Measurements from ENCODE around the gene C10orf53.
"Not testable (repeated sequence)": the region's sequence is repeated elsewhere in the genome, so short reads cannot be mapped to it uniquely, and the experiment has no call there.

The C10orf53 gene

DNA sequence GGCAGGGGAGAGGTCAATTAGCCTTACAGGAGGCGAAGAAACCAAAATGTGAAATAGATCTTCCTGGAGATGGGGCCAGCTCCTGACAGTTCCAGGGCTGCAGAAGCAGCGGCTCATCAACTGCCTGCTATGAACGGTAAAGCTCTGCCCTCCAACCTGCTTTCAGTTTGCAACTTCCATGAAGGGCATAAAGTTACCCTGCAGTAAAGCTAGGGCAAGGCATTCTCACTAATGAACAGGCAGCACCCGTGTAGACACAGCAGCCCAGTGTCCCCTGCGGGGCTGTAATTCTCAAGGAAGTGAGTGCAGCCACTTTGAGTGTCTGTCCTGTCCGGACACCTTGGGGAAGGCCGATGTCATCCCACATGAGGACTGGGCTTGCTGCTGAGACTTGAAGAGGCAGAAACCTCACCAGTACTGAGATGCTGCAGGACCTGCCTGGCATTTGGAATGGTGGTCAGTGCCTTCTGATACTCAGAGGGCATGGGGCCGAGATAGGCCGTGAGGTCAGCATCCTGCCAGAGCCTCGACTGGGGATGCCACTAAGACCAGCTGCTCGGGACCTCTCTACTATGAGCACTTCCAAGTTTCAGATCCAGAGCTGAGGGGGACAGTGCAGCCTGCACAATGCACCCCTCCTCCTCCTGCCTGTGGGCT lies 26.1 kb upstream of the C10orf53 start:
- no peak for DNase-seq

- no peak for DNase-seq
Measured at GRCh38 chr10:49654036-49654693, 25.3 kb upstream of the C10orf53 start.

DNA sequence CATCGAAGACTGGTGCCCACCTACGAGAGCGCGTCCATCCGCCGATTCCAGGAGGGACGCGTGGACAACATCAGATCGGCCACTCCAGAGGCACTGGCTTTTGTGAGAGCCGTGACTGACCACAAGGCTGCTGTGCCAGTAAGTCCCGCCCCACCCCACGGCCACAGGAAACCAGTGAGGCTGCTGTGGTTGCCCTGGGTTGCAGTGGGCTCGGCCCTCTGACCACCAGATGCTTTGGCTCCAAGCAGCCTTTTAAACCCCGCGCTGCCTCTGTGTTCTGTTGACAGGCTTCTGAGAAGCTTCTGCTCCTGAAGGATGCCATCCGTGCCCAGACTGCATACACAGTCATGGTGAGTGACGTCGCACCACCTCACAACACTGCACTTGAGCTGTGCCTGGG lies 24.4 kb upstream of the C10orf53 start:
- no peak for DNase-seq

DNA sequence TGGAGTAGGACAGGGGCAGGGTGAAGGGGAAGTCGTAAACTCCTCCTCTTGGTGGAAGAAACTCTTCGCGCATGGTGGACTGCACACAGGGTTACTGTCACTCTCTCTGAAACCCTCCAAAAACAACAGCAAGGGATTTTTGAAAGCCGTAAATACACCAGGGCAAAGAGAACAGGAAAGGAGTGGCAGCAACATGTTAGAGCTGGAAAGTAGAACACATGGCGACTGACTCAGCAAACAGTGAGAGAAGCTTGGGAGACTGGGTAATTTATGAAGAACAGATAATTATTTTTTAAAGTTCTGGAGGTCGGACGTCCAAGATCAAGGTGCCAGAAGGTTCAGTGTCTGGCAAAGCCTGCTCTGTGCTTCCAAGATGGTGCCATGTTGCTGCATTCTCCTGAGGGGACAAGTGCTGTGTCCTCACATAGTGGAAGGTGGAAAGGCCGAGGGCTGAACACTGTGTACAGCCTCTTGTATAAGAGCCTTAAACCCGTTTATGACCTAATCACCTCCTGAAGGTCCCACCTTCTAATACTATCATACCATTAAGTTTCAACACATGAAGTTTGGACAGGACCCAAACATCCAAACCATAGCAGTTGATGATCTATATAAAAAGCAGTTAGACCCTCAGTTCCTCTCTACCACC lies 22.5 kb upstream of the C10orf53 start:
- no peak for DNase-seq

- DNase-seq, result no peak
Measured at GRCh38 chr10:49657606-49658005, 21.8 kb upstream of the C10orf53 start.

DNA sequence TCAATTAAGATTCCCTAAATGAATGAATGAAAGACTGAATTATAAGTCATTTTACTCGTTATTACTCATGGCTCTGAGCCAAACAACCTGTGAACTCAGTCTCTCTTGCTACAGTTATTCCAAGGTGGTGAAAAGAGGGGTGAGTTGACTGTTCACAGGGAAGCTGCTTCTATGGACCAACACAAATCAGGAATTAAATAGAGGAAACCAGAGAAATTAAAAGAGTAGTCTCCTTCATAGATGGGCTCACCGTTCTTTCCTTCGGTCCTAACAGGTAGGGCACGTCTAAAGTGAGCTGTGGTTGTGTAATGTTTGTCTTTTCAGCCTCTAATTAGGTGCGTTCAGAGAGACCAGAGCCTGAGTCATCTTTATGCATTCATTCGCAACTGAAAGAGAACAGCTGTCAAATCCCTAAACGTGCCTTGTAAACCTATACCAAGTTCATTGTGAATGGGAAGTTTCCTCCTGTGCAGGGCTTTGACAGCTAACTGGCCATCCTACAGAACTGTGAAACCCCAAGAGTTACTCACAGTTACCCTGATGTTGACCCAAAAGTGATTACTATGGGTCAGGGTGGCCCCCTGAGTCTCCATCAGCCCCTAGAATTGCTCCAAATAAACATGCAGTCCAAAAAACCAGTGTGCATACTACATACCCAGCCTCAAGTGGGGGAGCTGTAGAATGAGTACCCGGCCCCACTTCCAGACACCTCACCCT lies 18.2 kb upstream of the C10orf53 start:
- DNase-seq, result no peak

- DNase-seq, result no peak
Measured at GRCh38 chr10:49662169-49662830, 17.2 kb upstream of the C10orf53 start.

GRCh38 chr10:49663596-49663995 lies 15.9 kb upstream of the C10orf53 start:
- no peak for DNase-seq

DNA sequence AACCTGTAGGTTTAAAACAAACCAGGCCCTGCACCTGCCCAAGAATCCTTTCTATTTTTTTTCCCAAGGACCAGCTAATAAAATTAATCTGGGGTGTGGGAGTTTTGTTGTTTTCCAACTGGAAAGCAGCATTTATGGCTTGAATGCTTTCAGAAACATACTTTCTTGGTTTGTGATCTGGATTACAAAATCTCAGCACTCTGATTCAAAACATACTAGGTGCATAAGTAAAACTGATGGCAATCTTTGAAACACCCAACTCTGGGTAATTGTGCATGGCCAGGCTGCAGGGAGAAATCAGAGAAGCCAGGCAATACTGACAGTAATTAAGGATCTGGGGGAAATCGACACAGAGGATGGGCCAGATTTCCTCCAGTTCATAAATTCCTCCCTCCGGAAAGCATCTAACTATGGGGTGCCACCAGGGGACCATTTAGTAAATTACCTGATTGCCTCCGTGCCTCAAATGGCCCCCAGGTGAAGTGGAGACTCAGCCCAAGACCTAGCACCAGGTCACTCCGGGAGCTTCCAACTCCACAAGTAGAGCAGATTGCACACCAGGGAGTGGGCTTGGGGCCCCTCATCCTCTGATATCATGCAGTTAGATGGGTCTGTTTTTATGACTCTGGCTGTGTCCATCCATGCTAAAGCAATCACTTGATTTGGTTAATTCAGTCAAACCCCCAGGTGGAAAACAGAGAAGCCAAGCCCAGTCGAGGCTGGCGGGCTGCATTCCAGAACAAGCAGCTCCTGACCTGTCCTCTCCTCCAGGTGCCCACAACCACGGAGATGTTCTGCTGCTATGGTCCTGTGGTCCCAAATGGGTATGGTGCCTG lies 15.2 kb upstream of the C10orf53 start:
- DNase-seq, result no peak

GRCh38 chr10:49664842-49665355 lies 14.6 kb upstream of the C10orf53 start:
- DNase-seq, result no peak

DNA sequence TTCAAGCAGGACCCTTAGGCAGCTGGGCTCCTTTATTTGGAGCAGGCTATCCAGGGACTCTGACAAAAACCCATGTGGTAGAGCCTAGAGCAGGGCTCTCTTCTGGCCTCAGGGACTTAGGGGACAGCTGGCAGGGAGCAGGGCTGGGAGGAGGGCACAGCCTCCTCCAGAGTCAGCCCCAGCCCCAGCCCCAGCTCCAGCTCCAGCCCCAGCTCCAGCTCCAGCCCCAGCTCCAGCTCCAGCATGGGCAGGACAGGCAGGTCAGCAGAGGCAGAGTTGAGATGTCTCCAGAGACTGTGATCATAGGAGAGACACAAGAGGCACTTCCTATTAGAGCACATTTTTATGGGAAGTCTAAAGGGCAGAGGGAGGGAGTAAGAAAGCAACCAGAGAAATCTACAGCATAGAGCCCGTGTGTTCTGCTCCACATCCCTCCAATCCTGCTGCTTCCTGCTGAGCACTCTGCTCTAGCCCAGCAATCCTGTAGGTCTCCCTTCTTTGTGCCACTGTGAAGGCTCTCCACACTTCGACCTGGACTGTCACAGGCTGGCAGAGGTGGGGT lies 13.3 kb upstream of the C10orf53 start:
- no peak for DNase-seq

- DNase-seq, result no peak
Measured at GRCh38 chr10:49666685-49667084, 12.8 kb upstream of the C10orf53 start.

DNA sequence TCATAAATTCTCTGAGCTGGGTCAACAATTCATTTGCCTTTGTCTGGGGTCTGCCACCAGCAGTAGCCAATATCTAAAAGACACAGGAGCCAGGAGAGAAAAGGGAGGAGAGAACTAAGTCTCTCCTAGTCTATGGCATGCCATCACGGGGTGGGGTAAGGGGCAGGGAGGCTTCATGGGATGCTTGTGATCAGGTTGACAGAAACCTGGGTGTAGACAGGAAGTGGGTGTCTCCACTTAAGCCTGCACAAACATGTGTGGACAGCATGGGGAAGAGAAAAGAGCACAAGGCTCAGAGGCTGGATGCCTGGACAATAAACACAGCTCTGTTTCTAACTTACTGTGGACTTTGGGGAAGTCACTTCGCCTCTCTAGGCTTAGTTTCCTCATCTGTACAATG lies 11.5 kb upstream of the C10orf53 start:
- DNase-seq, result no peak

DNA sequence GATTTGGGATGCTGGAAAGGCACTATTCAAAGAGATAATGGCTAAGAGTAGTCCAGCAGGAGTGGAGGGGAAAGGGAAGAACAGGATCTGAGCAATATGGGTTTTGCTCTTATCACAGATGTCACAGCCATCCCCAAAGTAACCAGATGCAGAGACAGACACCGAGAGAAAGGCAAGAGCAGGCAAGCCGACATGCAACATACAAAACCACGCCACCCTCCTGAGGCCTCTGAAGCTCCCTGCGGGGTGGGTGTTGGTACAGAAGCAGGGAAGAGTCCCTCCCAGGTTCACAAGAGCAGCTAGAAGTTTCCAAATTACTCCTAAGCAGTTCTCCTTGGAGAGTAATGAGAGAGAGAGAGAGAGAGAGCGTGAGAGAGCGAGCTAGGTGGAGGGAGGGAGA lies 10.8 kb upstream of the C10orf53 start:
- DNase-seq, result no peak

GRCh38 chr10:49678827-49679479 lies 498 bp upstream of the C10orf53 start:
- DNase-seq, result no peak

GRCh38 chr10:49682449-49682848 lies 3.0 kb downstream of the C10orf53 start:
- DNase-seq, result not testable (repeated sequence)

- no peak for DNase-seq
Measured at GRCh38 chr10:49682879-49683278, 3.4 kb downstream of the C10orf53 start.

GRCh38 chr10:49686651-49687050 lies 7.2 kb downstream of the C10orf53 start:
- DNase-seq, result no peak

- DNase-seq, result no peak
Measured at GRCh38 chr10:49688261-49688846, 8.9 kb downstream of the C10orf53 start.

DNA sequence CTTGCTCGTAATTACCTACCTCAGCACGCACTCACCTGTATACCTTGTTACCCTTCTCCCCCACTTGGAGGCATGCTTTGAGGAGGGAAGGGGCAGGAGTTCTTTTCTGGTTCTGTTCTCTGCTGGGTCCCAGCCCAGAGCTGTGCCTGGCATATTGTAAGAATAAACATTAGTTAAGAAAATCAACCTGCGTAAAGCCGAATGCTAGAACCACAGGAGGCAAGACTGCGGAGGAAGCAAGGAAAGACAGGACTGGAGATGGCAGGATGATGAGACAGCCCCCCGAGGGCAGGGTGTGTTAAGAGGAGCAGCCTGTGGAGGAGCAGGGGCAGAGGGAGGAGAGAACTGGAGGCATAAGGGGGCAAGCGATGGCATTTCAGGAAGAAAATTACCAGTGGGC lies 9.5 kb downstream of the C10orf53 start:
- no peak for DNase-seq

Data from amniotic stem cell (primary cell).